RWPE2 (cell line): ENCODE measurements around the gene NECTIN1.

Source experiments
- ATAC-seq: fragments of 200-7000 bp; cut with Tn5 transposase; 3 replicates; pipeline ENCODE4 v1.9.1; 2021; ENCODE audit warnings: low read depth
- DNase-seq: peaks from one replicate; pipeline ENCODE4 v3.0.0-alpha.2; 2020; ENCODE audit warnings: low spot score
- H3K27ac ChIP-seq: fragments of 450-650 bp; 2 replicates; pipeline ENCODE4 v1.5.1; 2017; ENCODE audit warnings: mild to moderate bottlenecking; ENCODE audit not compliant: poor library complexity, severe bottlenecking
- H3K27me3 ChIP-seq: fragments of 250-450 bp; sonication (Bioruptor Pico); 2 replicates; pipeline ENCODE4 v1.5.1; 2021; ENCODE audit warnings: mild to moderate bottlenecking, moderate library complexity; ENCODE audit not compliant: insufficient read depth, poor library complexity, severe bottlenecking
- H3K36me3 ChIP-seq: fragments of 250-450 bp; sonication (Bioruptor Pico); 2 replicates; pipeline ENCODE4 v1.5.1; 2020; ENCODE audit warnings: low read depth, mild to moderate bottlenecking, moderate library complexity
- H3K4me1 ChIP-seq: fragments of 250-450 bp; sonication (Bioruptor Pico); 2 replicates; pipeline ENCODE4 v1.5.1; 2021; ENCODE audit warnings: mild to moderate bottlenecking, moderate library complexity; ENCODE audit not compliant: insufficient read depth, poor library complexity, severe bottlenecking
- H3K4me3 ChIP-seq: fragments of 250-450 bp; sonication (Bioruptor Pico); 2 replicates; pipeline ENCODE4 v1.5.1; 2021; ENCODE audit warnings: mild to moderate bottlenecking, moderate library complexity; ENCODE audit not compliant: severe bottlenecking
- H3K9me3 ChIP-seq: fragments of 250-450 bp; sonication (Bioruptor Pico); 2 replicates; pipeline ENCODE4 v1.5.1; 2021; ENCODE audit warnings: mild to moderate bottlenecking, moderate library complexity; ENCODE audit not compliant: severe bottlenecking
- CTCF ChIP-seq: fragments of 450-650 bp; IDR thresholded peaks from one replicate; pipeline ENCODE4 v1.5.1; 2017; ENCODE audit warnings: mild to moderate bottlenecking, moderate library complexity; ENCODE audit not compliant: poor library complexity, severe bottlenecking

The NECTIN1 gene

GRCh38 chr11:119714590-119714989, 14.4 kb downstream of the NECTIN1 start:
- H3K27me3 ChIP-seq = no peaks in the 10 kb centered on the region
- H3K4me3 ChIP-seq = no peak overlapping the region
- no peak for TF ChIP-seq CTCF
- ATAC-seq (no peak), DNase-seq (no peak)
- H3K27ac ChIP-seq = no peak overlapping the region
- H3K36me3 ChIP-seq = peaks cover 38% of the 10 kb centered on the region
- H3K9me3 ChIP-seq = no peaks in the 10 kb centered on the region
- no peaks in the 10 kb centered on the region for H3K4me1 ChIP-seq

- no peak for ATAC-seq
- H3K36me3 ChIP-seq = peaks cover 34% of the 10 kb centered on the region
- no peaks in the 10 kb centered on the region for H3K4me1 ChIP-seq
- no peaks in the 10 kb centered on the region for H3K9me3 ChIP-seq
- TF ChIP-seq CTCF = no peak
- no peak overlapping the region for H3K27ac ChIP-seq
- no peak for DNase-seq
- no peak overlapping the region for H3K4me3 ChIP-seq
- no peaks in the 10 kb centered on the region for H3K27me3 ChIP-seq
Measured at GRCh38 chr11:119714189-119714588, 14.8 kb downstream of the NECTIN1 start.

- no peaks in the 10 kb centered on the region for H3K9me3 ChIP-seq
- TF ChIP-seq CTCF = no peak
- H3K4me3 ChIP-seq = no peak overlapping the region
- H3K36me3 ChIP-seq = peaks cover 32% of the 10 kb centered on the region
- H3K27me3 ChIP-seq = no peaks in the 10 kb centered on the region
- no peak overlapping the region for H3K27ac ChIP-seq
- ATAC-seq (no peak), DNase-seq (no peak)
- H3K4me1 ChIP-seq = no peaks in the 10 kb centered on the region
Measured at GRCh38 chr11:119713359-119714040, 15.5 kb downstream of the NECTIN1 start.

- no peak for DNase-seq
- H3K27ac ChIP-seq = no peak overlapping the region
- TF ChIP-seq CTCF = no peak
- peaks cover 28% of the 10 kb centered on the region for H3K36me3 ChIP-seq
- H3K27me3 ChIP-seq = no peaks in the 10 kb centered on the region
- H3K9me3 ChIP-seq = no peaks in the 10 kb centered on the region
- no peaks in the 10 kb centered on the region for H3K4me1 ChIP-seq
- H3K4me3 ChIP-seq = no peak overlapping the region
- no peak for ATAC-seq
Measured at GRCh38 chr11:119712459-119713358, 16.3 kb downstream of the NECTIN1 start.
